ENCODE measurements around the gene RND3. TPM values are rescaled to one million over a fixed set of nuclear protein-coding genes. Genes with fewer than 3 reads are reported as not detected.

Gene RND3
- total and polyA plus RNA-seq, 10 of the 15 experiments (the other 5 are each of a cell fraction or from before 2014, with no cell fraction given): 0.38 to 18.3 (median 0.93) TPM

DNA sequence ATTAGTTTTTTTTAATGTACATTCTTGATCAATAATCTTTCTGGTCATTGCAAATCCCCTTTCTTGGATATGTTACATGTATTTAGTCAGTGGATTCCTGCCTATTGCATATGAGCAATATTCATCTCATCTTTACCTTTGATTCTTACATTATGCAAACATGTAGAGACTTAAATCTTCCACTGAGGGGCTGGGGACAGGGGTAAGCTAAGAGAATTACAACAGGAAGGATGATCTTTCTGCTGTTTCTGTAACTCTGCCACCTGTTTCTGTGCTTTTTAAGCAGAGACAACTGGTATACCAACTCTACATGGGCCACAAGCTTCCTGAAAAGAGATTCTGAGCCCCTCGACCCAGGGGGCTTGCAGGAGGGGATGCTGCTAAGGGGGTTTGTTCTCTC, 68.6 kb downstream of the RND3 start:
- in situ Hi-C loops (cut with MboI): no loop called here
- Histone ChIP-seq H3K36me3 (ENCODE audit: control insufficient read depth in 2 of 2, insufficient read depth in 2 of 2, low read length in 1 of 2) (no peaks in the 10 kb centered on the region), H3K79me2 (ENCODE audit: control insufficient read depth, insufficient read depth, low read length) (no peaks in the 10 kb centered on the region), H3K27ac (ENCODE audit: control insufficient read depth, insufficient read depth) (no peak overlapping the region), H3K4me1 (ENCODE audit: control insufficient read depth, insufficient read depth, low read length) (no peaks in the 10 kb centered on the region), H3K4me2 (ENCODE audit: control insufficient read depth, insufficient read depth) (no peak overlapping the region), H3K27me3 (replicated peaks in 1 of 2; ENCODE audit: control insufficient read depth in 2 of 2, insufficient read depth in 2 of 2, low read length in 1 of 2) (no peaks in the 10 kb centered on the region), H3K4me3 (no peak overlapping the region), H3K9ac (ENCODE audit: control insufficient read depth, insufficient read depth, low read length) (no peak overlapping the region), H2AFZ (ENCODE audit: control insufficient read depth, low read depth, low read length) (no peak overlapping the region), H4K20me1 (ENCODE audit: control insufficient read depth, insufficient read depth) (no peaks in the 10 kb centered on the region), H3K9me3 (replicated peaks; ENCODE audit: control insufficient read depth, insufficient read depth, low read length) (no peaks in the 10 kb centered on the region)
- FAIRE-seq (no peak), DNase-seq (ENCODE audit: low read depth, low spot score) (no peak), ATAC-seq (no peak)
- ChIA-PET CTCF (no interaction called here), RAD21 (ENCODE audit: unreplicated experiment) (no interaction called here), POLR2A (no interaction called here), SMC1A (ENCODE audit: uncharacterized antibody, unreplicated experiment) (no interaction called here)
- intact Hi-C loops (cut with micrococcal nuclease; ENCODE audit: unreplicated experiment): no loop called here
- WGBS (ENCODE audit: insufficient coverage, insufficient replicate concordance, low lambda C conversion rate, missing lambda C conversion rate): 0% methylated on average over 1 of the region's 1 CpG
- no peak for TF ChIP-seq CHD2 (IDR thresholded peaks at IDR 0.05; ENCODE audit: borderline replicate concordance, low read depth, low read length)
- TF ChIP-seq, protein P1, sequence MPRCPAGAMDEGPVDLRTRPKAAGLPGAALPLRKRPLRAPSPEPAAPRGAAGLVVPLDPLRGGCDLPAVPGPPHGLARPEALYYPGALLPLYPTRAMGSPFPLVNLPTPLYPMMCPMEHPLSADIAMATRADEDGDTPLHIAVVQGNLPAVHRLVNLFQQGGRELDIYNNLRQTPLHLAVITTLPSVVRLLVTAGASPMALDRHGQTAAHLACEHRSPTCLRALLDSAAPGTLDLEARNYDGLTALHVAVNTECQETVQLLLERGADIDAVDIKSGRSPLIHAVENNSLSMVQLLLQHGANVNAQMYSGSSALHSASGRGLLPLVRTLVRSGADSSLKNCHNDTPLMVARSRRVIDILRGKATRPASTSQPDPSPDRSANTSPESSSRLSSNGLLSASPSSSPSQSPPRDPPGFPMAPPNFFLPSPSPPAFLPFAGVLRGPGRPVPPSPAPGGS (IDR thresholded peaks at IDR 0.05; ENCODE audit: borderline replicate concordance, insufficient read depth, low read depth, low read length, poor library complexity, severe bottlenecking): no peak
- TF ChIP-seq TCF7 (IDR thresholded peaks at IDR 0.05; ENCODE audit: borderline replicate concordance): no peak
- no peak for TF ChIP-seq SRF (IDR thresholded peaks at IDR 0.05; ENCODE audit: low read depth in 2 of 2, low read length in 2 of 2)
- TF ChIP-seq STAT1 (conservative IDR thresholded peaks at IDR 0.05): no peak
- no peak for TF ChIP-seq EZH2 (IDR thresholded peaks at IDR 0.05; ENCODE audit: borderline replicate concordance, control insufficient read depth, low read depth, low read length)
- TF ChIP-seq IKZF2 (IDR thresholded peaks at IDR 0.05): no peak
- no peak for TF ChIP-seq ZNF384 (IDR thresholded peaks at IDR 0.05; ENCODE audit: borderline replicate concordance, low read depth, low read length)
- no peak for TF ChIP-seq SUZ12 (IDR thresholded peaks at IDR 0.05; ENCODE audit: unreplicated experiment)
- TF ChIP-seq, protein P2, sequence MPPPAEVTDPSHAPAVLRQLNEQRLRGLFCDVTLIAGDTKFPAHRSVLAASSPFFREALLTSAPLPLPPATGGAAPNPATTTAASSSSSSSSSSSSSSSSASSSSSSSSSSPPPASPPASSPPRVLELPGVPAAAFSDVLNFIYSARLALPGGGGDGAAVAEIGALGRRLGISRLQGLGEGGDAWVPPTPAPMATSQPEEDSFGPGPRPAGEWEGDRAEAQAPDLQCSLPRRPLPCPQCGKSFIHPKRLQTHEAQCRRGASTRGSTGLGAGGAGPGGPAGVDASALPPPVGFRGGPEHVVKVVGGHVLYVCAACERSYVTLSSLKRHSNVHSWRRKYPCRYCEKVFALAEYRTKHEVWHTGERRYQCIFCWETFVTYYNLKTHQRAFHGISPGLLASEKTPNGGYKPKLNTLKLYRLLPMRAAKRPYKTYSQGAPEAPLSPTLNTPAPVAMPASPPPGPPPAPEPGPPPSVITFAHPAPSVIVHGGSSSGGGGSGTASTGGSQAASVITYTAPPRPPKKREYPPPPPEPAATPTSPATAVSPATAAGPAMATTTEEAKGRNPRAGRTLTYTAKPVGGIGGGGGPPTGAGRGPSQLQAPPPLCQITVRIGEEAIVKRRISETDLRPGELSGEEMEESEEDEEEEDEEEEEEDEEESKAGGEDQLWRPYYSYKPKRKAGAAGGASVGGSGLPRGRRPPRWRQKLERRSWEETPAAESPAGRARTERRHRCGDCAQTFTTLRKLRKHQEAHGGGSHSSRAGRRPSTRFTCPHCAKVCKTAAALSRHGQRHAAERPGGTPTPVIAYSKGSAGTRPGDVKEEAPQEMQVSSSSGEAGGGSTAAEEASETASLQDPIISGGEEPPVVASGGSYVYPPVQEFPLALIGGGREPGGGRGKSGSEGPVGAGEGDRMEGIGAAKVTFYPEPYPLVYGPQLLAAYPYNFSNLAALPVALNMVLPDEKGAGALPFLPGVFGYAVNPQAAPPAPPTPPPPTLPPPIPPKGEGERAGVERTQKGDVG (CRISPR knock-in tag; IDR thresholded peaks at IDR 0.05): no peak
- no peak for TF ChIP-seq FOXK2 (IDR thresholded peaks at IDR 0.05)
- TF ChIP-seq YY1 (IDR thresholded peaks at IDR 0.05; ENCODE audit: low read depth, low read length): no peak
- TF ChIP-seq SMAD5 (IDR thresholded peaks at IDR 0.05; ENCODE audit: low read depth): no peak
- BruUV-seq (replicated peaks): no TSS peak
